ENCODE measurements around the gene MATN4.
A peak's percentile ranks its signal among the peaks of the same experiment; 100 is the strongest.

MATN4 gene

DNA sequence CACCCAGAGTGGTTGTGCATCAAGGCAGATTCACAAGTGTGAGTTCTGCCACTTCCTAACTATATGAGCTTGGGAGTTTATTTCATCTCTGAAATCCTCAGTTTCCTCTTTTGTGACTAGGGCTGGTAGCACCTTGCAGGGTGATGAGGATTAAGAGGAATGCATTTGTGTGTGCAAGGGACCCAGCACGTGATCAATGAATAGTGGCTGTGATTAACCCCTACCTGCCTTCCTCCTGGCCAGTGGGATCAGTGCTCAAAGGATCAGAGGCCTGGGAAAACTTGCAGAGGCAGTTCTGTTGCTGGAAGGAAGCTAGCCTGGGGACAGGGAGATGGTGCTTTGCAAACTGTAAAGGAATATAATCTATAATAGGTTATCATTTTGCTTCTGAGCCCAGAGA lies 32.9 kb upstream of the MATN4 start:
- no peak for DNase-seq

DNA sequence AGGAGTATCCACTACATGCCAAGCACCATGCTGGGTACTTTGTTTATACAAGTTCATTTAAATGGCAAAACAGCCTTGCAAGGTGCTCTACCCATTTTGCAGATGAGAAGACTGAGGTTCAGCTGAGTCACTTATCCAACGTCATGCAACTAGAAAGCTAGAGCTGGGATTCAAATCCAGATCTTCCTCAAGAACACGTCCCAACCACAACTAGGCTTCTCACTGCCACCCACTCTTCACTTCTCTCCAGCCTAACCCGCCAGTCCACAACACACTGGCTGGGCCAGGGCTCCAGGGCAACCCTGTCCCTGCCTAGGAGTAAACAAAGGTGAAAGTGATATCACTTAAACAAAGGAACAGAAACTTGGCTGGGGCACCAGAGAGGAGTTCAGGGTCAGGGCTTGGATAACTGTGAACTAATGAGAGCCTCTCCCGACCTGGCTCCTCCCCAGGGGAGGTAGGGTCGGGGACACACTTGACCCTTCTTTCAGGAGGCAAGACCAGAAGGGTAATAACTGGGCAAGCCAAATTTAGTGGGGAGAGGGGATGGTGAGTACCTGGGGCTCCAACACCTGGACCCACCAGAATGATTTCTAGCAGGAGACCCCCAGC lies 32.2 kb upstream of the MATN4 start:
- DNase-seq: no peak

DNA sequence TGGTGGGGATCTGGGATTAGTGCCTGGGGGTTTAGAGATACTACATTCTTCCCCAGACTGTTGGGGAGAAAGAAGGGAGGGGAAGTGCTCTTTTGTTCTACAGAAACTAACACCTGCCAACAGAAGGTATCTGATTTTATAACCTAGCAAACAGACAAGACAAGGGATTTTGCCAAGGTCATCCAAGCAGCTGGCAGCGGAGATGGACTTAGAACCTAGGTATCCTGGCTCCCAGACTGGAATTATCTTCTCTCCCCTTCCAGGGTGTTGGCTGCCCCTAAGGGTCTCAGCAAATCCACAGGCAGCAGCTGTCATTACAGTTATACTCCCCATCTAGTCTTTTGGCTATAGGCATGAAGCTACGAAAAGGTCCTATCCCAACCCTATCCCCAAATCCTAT lies 31.7 kb upstream of the MATN4 start:
- DNase-seq: no peak

DNA sequence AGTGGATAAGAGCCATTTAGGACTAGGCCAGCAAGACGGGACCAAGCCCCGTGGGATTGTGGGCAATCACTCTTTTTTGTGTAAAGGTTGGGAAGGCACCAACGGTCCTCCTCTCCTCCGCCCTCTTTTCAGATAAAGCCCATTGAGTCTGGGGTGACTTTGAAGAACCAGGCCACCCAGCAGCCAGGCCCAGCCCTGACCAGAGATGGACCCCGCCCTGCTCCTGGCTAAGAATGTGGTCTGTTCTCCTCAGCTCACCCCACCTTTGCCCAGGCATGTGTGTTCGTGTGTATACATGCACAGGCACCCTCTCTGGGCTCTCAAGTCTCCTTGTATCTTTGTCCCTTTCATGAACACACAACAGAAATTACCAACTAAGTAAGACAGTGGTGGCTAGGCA lies 31.0 kb upstream of the MATN4 start:
- DNase-seq: no peak

DNA sequence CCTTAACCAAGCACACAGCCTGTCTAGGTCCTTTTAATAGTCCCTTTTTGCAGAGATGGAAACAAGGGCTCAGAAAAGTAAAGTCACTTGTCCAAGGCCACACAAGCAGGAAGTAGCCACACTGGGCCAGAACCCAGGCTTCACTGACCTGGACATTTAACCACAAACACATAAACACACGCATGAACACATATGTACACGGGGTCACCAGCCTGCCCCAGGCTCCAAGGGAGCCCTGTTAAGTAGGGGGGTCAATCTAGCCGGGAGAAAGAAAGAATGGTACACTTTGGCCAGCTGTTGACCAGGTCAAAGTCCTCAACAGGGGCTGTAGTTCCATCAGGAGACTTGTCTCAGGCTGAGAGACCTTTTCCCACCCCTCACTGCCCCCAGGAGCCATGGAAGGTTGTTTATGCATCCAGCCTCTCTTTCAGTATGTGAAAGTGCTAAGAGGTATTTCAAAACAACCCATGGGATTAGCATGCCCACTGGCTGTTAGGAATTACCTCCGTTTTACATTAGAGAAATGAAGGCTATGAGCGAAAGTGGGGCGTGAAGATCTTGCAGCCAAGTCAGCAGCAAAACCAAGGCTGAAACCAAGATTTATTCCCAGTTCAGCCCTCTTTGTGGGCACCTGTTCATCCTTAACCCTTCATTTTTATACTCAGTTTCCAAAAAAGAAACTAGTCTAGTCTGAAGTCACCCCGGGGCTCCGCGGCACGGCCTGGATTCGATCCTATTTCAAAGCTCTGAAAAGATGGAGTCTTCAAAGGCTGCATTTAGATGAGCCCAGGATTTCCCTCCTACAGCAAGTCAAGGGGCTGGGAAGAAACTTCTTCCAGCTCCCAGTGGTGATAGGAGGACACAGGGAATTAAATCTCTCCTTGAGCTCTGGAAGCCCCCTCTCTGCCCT lies 30.3 kb upstream of the MATN4 start:
- no peak for DNase-seq

DNA sequence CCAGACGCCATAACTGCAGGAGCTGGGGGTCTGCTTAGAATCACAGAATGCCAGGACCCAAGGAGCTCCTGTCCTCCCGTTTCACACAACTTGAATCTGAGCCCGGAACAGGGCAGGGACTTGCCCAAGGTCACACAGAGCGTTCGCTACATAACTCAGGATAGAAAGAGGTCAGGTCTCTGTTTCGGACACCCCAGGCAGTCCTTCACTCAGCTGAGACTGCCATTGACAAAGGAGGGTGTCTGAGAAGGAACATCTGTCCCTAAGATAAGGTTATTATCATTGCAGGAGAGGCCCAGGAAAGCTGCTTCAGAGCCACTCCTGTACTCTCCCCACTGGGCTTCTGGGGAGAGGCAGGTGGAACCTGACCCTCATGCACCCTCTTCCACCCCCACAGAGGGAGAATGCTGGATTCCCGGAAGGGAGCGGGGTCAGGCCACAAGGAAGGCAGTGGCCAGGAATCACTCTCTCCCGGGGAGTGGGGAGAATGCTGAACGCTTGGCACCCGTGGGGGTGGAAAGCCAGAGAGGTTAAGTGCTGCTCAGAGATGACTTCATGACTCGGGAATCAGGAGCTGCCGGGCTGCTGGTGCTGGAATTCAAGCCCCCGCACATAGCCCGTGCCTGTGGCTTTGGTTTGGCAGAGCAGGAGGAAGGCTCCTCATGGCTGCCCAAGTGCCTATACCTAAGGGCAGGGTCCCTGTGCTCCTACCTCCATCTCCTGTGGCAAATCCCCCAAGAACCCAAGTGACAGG lies 29.4 kb upstream of the MATN4 start:
- no peak for DNase-seq

DNA sequence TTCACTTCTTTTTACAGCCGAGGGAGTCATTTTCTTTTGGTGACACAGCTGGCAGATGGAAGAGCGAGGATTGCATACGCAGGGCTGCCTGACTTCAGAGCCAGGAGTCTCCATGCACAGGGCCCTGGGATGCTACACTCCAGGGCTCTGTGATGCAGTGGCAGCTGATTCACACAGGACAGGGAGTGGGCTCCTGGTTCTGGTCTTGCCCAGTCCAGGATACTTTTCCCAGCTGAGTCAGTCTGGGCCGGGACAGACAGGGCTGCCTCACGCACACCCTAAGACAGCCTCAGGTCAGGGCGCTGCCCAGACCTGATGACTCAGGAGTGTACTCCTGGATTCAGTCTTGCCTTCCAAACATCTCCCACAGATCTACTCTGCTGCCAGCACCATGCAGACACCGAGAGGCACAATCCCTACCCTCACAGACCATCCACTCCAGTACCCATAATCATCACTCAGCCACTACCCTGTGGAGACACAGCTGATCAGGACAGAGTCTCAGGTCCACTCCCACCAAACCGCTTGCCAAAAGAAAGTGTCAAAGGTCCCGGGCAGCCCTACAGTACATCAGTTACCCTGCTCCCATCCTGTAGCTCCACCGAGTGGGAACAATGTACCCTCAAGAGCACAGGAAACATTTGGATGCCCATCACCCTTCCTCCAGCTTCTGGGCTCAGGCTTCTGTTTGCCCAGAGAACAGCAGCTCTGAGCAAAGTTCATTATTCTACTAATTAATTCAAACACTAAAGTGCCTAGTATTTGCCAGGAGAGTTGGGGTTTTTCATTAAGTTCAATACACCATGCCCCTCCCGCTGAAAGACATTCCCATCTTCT lies 28.6 kb upstream of the MATN4 start:
- DNase-seq: peak; percentile 13

DNA sequence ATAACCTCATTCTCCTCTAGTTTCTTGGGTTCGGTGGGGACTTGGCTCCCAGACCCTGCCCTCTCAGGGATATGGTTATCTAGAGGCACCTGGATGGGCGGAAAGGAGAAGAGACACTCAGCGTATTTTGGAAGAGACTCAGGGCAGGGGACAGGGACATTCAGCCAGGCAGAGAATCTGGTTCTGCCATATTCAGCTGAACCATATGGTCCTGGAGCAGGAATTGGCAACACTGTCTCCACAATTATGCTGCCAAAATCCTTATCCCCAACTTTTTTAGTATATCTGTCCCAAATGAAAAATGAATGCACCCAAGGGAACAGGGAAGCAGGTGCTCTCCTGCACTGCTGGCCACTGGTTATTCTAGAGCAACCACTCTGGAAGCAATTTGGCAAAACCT lies 22.4 kb upstream of the MATN4 start:
- DNase-seq: no peak

DNA sequence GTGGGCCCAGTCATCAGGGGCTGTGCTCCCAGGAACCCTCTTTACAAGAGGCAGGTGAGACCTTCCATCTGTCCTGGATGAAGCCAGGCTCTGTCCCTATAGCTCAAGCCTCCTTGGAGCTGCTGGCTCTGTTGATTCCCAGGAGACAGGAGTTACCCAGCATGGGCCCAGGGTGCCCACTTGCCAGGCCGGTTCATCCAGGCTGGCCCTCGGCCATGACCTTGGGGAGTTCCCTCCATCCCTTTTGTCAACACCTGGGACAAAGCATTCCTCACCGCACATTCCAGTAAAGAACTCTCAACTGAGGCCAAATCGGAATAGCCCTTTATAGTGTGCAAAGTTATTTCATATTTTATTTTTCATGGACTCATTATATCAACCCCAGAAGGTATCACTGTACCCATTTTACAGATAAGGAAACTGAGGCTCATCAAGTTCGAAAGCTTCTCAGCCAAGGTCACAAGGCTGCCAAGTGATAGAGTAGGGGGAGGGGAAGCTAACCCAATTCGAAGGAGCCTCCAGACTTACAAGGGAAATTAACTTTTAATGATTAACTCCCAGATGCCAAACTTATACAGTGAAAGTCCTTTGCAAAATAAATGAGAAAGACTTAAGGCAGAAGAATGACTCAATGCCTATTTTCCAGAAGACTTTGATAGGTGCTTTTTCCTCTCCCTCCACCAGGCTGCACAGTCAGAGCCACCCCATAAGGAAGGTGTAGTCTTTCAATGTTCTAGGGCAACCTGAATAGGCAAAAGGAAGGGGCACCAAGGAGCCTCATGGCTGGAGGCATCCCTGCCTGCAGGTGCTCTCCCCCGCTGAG lies 21.6 kb upstream of the MATN4 start:
- DNase-seq: no peak

DNA sequence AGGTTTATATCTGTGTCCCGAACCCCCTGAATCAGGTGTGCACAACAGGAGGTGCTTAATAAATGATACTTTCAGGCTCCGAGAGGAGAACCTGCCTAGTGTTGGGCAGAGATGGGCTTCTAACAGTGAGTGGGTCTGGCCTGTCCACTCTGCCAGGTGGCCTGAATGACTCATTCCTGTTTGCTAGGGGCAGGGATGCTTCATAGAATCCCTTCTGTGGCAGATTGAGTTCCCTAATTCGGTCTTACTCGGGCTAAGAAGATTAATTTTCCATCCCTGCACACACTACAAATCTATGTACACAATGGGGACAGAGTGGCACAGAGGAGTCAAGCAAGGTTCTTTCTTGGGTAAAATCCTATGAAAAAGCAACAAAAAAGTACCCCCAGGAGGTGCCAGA lies 20.4 kb upstream of the MATN4 start:
- no peak for DNase-seq

DNA sequence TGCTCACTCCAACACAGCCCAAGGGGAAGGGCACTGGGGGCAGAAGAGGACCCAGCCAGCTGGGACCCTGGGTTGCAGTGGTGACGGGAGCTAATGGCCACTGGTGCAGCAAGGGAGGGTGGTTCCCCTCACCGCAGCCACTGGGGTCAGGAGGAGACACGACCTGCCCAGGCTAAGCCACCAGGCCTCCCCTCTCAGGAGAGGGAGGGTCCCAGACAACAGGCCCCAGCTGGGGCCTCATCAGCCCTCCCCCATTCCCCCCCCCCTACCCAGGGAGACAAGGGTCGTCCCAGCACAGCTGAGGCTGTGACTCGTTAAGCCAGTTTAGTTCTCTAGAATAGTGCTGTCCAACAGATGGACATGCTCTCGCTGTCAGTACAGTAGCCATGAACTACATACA lies 17.3 kb upstream of the MATN4 start:
- no peak for DNase-seq

DNA sequence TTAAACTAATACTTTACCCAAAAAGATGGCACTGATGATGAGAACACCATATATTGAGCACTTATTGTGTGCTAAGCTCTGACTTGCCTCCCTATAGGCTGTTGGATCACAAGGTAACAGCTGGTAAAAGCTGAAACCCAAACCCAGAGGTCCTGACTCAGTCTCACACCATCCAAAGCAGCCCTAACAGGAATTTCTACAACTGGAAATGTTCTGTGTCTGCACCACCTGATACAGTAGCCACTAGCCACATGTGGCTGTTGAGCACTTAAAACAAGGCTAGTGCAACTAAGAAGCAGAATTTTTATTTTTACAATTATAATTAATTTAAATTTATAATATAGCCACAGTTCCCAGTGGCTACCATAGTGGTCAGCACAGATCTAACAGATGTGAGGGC lies 15.6 kb upstream of the MATN4 start:
- DNase-seq: no peak

DNA sequence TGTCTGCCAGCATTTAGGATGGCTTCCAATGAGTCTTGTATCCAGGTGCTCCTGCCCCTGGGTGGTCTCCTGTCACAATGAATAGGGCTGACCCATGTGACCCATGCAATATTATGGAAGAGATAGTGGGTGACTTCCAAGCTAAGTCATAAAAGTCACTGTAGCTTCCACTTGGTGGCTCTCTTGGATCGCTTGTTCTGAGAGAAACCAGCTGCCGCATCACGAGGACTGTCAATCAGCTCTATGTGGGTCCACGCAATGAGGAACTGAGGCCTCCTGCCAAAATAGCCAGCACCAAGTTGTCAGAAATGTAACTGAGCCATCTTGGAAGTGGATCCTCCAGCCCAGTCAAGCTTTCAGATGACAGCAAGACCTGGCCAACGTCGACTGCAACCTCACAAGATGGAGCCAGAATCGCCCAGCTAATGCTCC lies 14.9 kb upstream of the MATN4 start:
- DNase-seq: no peak

DNA sequence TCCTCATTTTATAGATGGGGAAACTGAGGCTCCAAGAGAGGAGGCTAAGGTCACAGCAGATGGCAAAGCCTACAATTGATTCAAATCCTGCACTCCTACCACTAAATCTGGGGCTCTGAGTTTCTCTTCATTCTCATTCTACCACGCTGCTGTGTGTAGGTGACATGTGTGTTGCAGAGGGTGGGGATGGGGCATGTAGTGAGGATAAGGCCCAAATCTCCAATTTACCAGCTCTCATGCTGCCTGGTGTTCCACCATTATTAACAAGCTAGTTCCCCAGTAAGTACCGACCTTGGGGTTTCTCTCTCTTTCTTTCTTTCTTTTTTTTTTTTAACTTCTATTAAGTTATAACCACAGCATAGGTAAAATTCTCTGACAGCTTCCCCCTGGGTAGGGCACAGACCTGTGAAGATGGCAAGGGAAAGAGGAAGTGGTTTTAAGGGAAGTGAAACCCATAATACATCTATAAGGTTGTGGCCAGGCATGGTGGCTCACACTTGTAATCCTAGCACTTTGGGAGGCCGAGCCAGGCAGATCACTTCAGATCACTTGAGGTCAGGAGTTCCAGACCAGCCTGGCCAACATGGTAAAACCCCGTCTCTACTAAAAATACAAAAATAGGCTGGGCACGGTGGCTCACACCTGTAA lies 13.0 kb upstream of the MATN4 start:
- no peak for DNase-seq

DNA sequence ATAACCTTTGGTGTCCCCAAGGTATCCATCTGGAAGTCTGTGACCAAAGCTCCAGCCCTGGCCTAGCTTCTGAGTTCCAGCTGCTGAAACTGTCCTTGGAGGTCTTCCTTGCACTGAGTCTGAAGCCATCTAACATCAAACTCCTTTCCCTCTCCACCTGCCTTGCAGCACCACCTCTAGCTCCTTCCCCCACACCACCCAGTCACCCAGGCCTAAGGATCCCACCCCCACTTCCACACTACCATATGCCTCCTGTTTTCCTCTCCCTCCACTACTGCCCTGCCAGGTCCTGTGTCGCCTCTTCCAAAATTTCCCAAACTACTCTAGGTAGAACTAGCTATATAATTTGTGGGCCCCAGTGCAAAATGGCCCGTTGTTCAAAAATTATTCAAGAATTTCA lies 10.8 kb upstream of the MATN4 start:
- DNase-seq: no peak

DNA sequence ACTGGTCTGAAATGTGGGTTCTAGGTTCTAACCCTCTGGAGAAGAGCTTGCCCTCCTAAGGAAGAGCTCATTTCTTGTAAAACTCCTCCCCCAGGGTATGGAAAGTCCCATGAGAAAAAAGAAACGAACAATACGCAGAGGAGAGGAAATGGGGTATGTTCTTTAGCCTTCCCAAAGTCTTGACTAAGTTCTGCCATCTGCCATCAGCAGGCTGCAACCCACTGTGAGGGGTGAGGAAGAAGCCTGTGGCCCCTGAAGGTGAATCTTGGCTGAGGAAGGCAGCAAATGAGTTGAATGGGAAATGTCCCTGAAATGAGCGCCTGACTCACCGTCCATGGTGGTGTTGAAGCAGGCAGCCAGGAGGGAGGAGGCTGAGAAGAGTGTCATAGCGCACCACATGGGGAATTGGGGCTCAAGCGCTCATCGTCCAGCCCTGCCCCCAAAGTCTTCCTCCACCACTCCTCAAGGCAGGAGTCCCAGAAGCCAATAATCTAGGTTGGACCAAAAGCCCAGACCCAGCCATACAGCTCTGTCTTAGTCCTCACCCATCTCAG lies 10.4 kb upstream of the MATN4 start:
- no peak for DNase-seq

DNA sequence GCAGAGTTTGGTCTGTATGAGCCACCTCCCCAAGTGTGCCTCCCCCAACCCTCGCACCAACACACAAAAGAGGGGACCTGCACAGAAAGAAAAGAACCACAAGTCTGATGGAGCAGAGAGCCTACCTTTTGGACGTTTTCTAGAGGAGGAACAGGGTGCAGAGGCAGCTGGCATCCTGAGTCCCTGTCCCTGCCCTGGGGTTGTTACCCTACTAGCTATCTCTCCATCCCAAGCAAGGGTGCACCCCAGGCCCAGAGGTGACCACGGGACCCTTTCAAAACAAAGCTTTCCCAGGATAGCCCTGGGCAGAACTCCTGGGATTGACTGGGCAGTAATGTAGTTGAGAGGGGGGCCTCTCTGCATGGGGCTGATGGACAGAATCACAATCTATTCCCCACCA lies 9.7 kb upstream of the MATN4 start:
- no peak for DNase-seq

DNA sequence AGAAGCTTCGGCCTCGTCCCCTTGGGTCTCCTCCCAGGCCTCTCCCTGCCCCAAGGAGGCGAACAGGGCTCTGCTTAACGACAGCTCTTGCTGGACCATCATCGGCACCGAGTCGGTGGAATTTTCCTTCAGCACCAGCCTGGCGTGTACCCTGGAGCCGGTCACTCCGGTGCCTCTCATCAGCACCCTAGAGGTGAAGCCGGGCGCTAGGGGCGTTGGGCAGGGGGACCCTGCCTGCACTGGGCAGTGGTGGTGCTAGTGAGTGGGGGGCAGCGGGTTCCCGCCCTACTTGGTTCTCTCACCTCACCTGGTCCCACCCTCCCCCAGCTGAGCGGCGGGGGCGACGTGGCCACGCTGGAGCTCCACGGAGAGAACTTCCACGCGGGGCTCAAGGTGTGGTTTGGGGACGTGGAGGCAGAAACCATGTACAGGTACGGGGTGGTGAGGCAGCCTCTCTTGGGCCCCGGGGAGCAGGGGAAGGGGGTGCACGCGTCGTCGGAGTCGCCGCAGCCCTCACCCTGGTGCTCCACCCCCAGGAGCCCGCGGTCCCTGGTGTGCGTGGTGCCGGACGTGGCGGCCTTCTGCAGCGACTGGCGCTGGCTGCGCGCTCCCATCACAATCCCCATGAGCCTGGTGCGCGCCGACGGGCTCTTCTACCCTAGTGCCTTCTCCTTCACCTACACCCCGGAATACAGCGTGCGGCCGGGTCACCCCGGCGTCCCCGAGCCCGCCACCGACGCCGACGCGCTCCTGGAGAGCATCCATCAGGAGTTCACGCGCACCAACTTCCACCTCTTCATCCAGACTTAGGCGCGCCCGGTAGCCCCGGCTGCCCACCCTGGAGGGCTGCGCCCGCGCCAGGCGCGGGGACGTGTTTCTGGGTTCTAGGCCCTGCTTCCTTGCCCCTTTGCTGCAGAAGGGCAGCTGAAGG lies 8.3 kb upstream of the MATN4 start:
- DNase-seq: no peak

DNA sequence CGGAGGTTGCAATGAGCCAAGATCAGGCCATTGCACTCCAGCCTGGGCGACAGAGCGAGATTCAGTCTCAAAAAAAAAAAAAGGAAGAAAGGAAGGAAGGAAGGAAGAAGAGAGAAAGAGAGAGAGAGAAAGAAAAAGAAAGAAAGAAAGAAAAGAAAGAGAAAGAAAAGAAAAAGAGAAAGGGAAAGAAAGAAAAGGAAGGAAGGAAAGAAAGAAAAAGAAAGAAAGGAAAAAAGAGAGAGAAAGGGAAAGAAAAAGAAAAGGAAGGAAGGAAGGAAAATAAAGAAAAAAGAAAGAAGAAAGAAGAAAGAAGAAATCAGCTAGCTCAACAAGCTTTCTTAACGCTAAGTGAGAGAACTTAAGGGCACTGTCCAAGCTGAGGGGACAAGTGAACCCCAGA lies 7.6 kb upstream of the MATN4 start:
- no peak for DNase-seq

DNA sequence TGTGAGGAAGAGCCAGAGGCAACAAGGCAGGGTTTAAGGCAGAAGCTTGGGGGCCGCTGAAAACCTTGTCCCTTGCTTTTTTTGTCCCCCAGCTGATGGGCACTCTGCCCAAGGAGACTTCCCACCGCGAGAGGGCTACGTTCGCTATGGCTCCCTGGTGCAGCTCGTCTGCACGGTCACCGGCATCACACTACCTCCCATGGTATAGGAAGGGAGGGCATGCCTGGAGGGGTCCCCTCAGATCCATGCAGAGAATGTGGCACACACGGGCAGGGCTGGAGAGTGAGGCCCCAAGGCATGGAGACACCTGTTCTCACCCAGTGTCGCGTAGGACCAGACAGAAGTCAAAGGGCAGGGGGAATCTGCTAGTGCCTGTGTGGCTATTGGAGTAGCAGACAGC lies 5.8 kb upstream of the MATN4 start:
- DNase-seq: no peak

Measured in left hindlimb (tissue), 1 donor.